Fibroblast of lung (primary cell): Measurements from ENCODE around the gene RNF220.

ENCODE experiments used
- CTCF ChIP-seq, 2 donors: IDR thresholded peaks in 1 of 2; conservative IDR thresholded peaks in 1 of 2; 1 replicate in 1 of 2; 2 replicates in 1 of 2; pipeline ENCODE4 v1.5.1; 2011 to 2012; ENCODE audit warnings: low read length in 2 of 2, control low read depth in 1 of 2, inconsistent platforms in 1 of 2, low read depth in 1 of 2, mild to moderate bottlenecking in 1 of 2
- EZH2 ChIP-seq: IDR thresholded peaks from 2 replicates; pipeline ENCODE4 v1.5.1; 2012; ENCODE audit warnings: low read length, control low read depth, mild to moderate bottlenecking; ENCODE audit errors: missing control alignments

- TF ChIP-seq CTCF (conservative IDR thresholded peaks at IDR 0.05 in 1 of 2, IDR thresholded peaks at IDR 0.05 in 1 of 2; ENCODE audit: low read depth in 1 of 2, low read length in 2 of 2) (no peak), EZH2 (no peak)
Measured at GRCh38 chr1:44693900-44694299, 288.8 kb downstream of the RNF220 start.
